IMR-90 (cell line): ENCODE measurements around the gene GTF2A1. TPM values are rescaled to one million over a fixed set of nuclear protein-coding genes. Genes with fewer than 3 reads are reported as not detected.

Experiments used
- ATAC-seq: fragments of 200-7000 bp; cut with Tn5 transposase; 2 replicates; pipeline ENCODE4 v1.9.1; 2020; ENCODE audit warnings: low read depth, mild to moderate bottlenecking, moderate library complexity
- BruUV-seq: library from RNA; stranded (reverse); fragments of 400-500 nt; replicated peaks from 2 replicates; lab custom pipeline; 2021; lab: Mats Ljungman, UMichigan
- CTCF ChIA-PET: fragments of 300-600 bp; formaldehyde crosslinking; extraction: SDS; loops from one replicate; lab custom pipeline; 2021; ENCODE audit warnings: antibody characterized with exemption; lab: Yijun Ruan, JAX
- POLR2A ChIA-PET: fragments of 300-600 bp; sonication (Branson Sonifier 250); formaldehyde crosslinking; loops from one replicate; lab custom pipeline; 2022; ENCODE audit warnings: antibody characterized with exemption; ENCODE audit not compliant: unreplicated experiment; lab: Charles Lee
- DNase-seq: peaks from one replicate; pipeline ENCODE4 v3.0.0; 2013
- H2AFZ ChIP-seq: replicated peaks from 2 replicates; pipeline ENCODE3; 2013; ENCODE audit warnings: low read length, mild to moderate bottlenecking; ENCODE audit not compliant: poor library complexity
- H2AK5ac ChIP-seq: 2 replicates; pipeline ENCODE4 v1.6.1; 2013; ENCODE audit warnings: low read depth, low read length, inconsistent platforms
- H2AK9ac ChIP-seq: replicated peaks from 2 replicates; pipeline ENCODE3; 2013; ENCODE audit warnings: mild to moderate bottlenecking, low read depth, low read length, moderate library complexity; ENCODE audit not compliant: poor library complexity
- H2BK120ac ChIP-seq: 2 replicates; pipeline ENCODE4 v1.6.1; 2013; ENCODE audit warnings: low read depth, low read length, inconsistent platforms
- H2BK15ac ChIP-seq: 3 replicates; pipeline ENCODE4 v1.6.1; 2013; ENCODE audit warnings: low read depth, low read length, inconsistent platforms
- H2BK20ac ChIP-seq: 2 replicates; pipeline ENCODE4 v1.6.1; 2013; ENCODE audit warnings: low read depth, mild to moderate bottlenecking, inconsistent platforms, low read length, moderate library complexity
- H2BK5ac ChIP-seq: 2 replicates; pipeline ENCODE4 v1.6.1; 2013; ENCODE audit warnings: mild to moderate bottlenecking, low read depth, low read length, inconsistent platforms; ENCODE audit not compliant: poor library complexity, severe bottlenecking
- H3K14ac ChIP-seq: replicated peaks from 2 replicates; pipeline ENCODE4 v1.6.1; 2013; ENCODE audit warnings: low read depth, low read length, inconsistent platforms
- H3K18ac ChIP-seq: 2 replicates; pipeline ENCODE4 v1.6.1; 2013; ENCODE audit warnings: low read depth, low read length, control low read depth
- H3K23ac ChIP-seq: 2 replicates; pipeline ENCODE4 v1.6.1; 2013; ENCODE audit warnings: low read depth, low read length, inconsistent platforms
- H3K27ac ChIP-seq: 2 replicates; pipeline ENCODE4 v1.5.1; 2013; ENCODE audit warnings: mild to moderate bottlenecking, control low read depth, low read length; ENCODE audit not compliant: insufficient read depth
- H3K27me3 ChIP-seq: 2 replicates; pipeline ENCODE4 v1.6.1; 2013; ENCODE audit warnings: low read length; ENCODE audit not compliant: control insufficient read depth, insufficient read depth
- H3K36me3 ChIP-seq: 2 replicates; pipeline ENCODE4 v1.6.1; 2013; ENCODE audit warnings: low read length, mixed read lengths; ENCODE audit not compliant: control insufficient read depth, insufficient read depth
- H3K4ac ChIP-seq: 2 replicates; pipeline ENCODE4 v1.6.1; 2013; ENCODE audit warnings: low read depth, low read length, inconsistent platforms
- H3K4me1 ChIP-seq: 2 replicates; pipeline ENCODE4 v1.6.1; 2013; ENCODE audit warnings: low read length, mixed read lengths; ENCODE audit not compliant: control insufficient read depth, insufficient read depth
- H3K4me2 ChIP-seq: 2 replicates; pipeline ENCODE4 v1.6.1; 2013; ENCODE audit warnings: low read depth, mild to moderate bottlenecking, control low read depth, low read length, moderate library complexity
- H3K4me3 ChIP-seq: 2 replicates; pipeline ENCODE4 v1.5.1; 2013; ENCODE audit warnings: low read depth, mild to moderate bottlenecking, control low read depth, low read length, moderate library complexity; ENCODE audit not compliant: insufficient read depth
- H3K56ac ChIP-seq: 2 replicates; pipeline ENCODE4 v1.6.1; 2013; ENCODE audit warnings: low read length, inconsistent platforms; ENCODE audit not compliant: insufficient read depth; ENCODE audit errors: extremely low read depth
- H3K79me1 ChIP-seq, 2 experiments: 2 replicates each; pipeline ENCODE4 v1.6.1; 2013; ENCODE audit warnings: low read length in 2 of 2, inconsistent platforms in 1 of 2, low read depth in 1 of 2
- H3K9ac ChIP-seq: 2 replicates; pipeline ENCODE4 v1.6.1; 2013; ENCODE audit warnings: low read depth, low read length, control low read depth
- H3K9me1 ChIP-seq: 2 replicates; pipeline ENCODE4 v1.6.1; 2013; ENCODE audit warnings: low read length, inconsistent platforms; ENCODE audit not compliant: insufficient read depth
- H3K9me3 ChIP-seq: 2 replicates; pipeline ENCODE4 v1.6.1; 2013; ENCODE audit warnings: low read length; ENCODE audit not compliant: control insufficient read depth, insufficient read depth
- H4K20me1 ChIP-seq: 2 replicates; pipeline ENCODE4 v1.6.1; 2013; ENCODE audit warnings: low read length, inconsistent platforms; ENCODE audit not compliant: insufficient read depth
- H4K5ac ChIP-seq: 2 replicates; pipeline ENCODE4 v1.6.1; 2013; ENCODE audit warnings: mild to moderate bottlenecking, low read depth, low read length, control low read depth
- H4K8ac ChIP-seq, 2 experiments: 2 replicates each; pipeline ENCODE4 v1.6.1; 2013; ENCODE audit warnings: low read depth in 2 of 2, low read length in 2 of 2, control low read depth in 1 of 2, inconsistent platforms in 1 of 2
- H4K91ac ChIP-seq: 2 replicates; pipeline ENCODE4 v1.6.1; 2013; ENCODE audit warnings: low read depth, low read length, inconsistent platforms; ENCODE audit not compliant: insufficient read depth
- CTCF ChIP-seq: conservative IDR thresholded peaks from 2 replicates; pipeline ENCODE4 v1.5.1; 2012; ENCODE audit warnings: mild to moderate bottlenecking, low read depth, low read length, improper control_type of control experiment
- FOS ChIP-seq: fragments of 150-350 bp; IDR thresholded peaks from 2 replicates; pipeline ENCODE4 v1.6.1; 2016; ENCODE audit warnings: low read depth, low read length
- MAFK ChIP-seq: IDR thresholded peaks from 2 replicates; pipeline ENCODE4 v1.6.1; 2012; ENCODE audit warnings: low read depth, low read length, improper control_type of control experiment
- MXI1 ChIP-seq: IDR thresholded peaks from 2 replicates; pipeline ENCODE4 v1.6.1; 2012; ENCODE audit warnings: low read depth, mild to moderate bottlenecking, low read length, moderate library complexity, borderline replicate concordance
- NFE2L2 ChIP-seq: fragments of 150-350 bp; IDR thresholded peaks from 2 replicates; pipeline ENCODE4 v1.6.1; 2016; ENCODE audit warnings: low read depth, mild to moderate bottlenecking, low read length
- RAD21 ChIP-seq: IDR thresholded peaks from 2 replicates; pipeline ENCODE4 v1.6.1; 2012; ENCODE audit warnings: low read length, improper control_type of control experiment
- RCOR1 ChIP-seq: IDR thresholded peaks from 2 replicates; pipeline ENCODE4 v1.6.1; 2012; ENCODE audit warnings: mild to moderate bottlenecking, low read length, improper control_type of control experiment; ENCODE audit not compliant: insufficient replicate concordance
- WGBS, 2 experiments: methylation state at CpG; one replicate each; pipeline versions ENCODE4 v1.1.5 to v1.1.7; 2013; ENCODE audit warnings: missing lambda C conversion rate in 2 of 2; ENCODE audit not compliant: insufficient read length in 1 of 2; ENCODE audit errors: extremely low coverage in 2 of 2; 5-methylcytosine and 5-hydroxymethylcytosine counted together
- dilution Hi-C: fragments of 300-500 bp; cut with HindIII; formaldehyde crosslinking; loops from one replicate; pipeline ENCODE4 v1.14.3; 2018; ENCODE audit warnings: low sequenced_read_pairs; ENCODE audit not compliant: unreplicated experiment
- in situ Hi-C: fragments of 300-500 bp; cut with MboI; formaldehyde crosslinking; loops from 3 replicates; pipeline ENCODE4 v1.14.3; 2019; ENCODE audit warnings: low sequenced_read_pairs, inconsistent platforms, mixed read lengths
- intact Hi-C: fragments of 100-400 bp; cut with micrococcal nuclease; formaldehyde crosslinking; loops from 2 replicates; pipeline ENCODE4 v1.10.0; 2022
- polyA plus RNA-seq, 3 experiments: library from polyadenylated mRNA; depleted of rRNA; stranded (reverse); fragments of >200 nt; gene quantifications; 2 replicates each; pipeline ENCODE4 v1.2.3, GENCODE V29; 2012; ENCODE audit warnings: low replicate concordance in 1 of 3
- total RNA-seq: library from RNA; depleted of rRNA; stranded (reverse); fragments of >200 nt; gene quantifications from 2 replicates; pipeline ENCODE4 v1.2.3, GENCODE V29; 2012

The GTF2A1 gene
- total and polyA plus RNA-seq, 2 of the 4 experiments (the other 2 are of a cell fraction): 16.0 to 60.4 TPM

GRCh38 chr14:81141426-81141825, 79.3 kb downstream of the GTF2A1 start:
- intact Hi-C loops: no loop called here
- Histone ChIP-seq H2AK9ac (no peak overlapping the region), H3K4me1 (no peaks in the 10 kb centered on the region), H2BK5ac (no peak overlapping the region), H3K56ac (no peak overlapping the region), H4K20me1 (no peaks in the 10 kb centered on the region), H3K18ac (no peak overlapping the region), H3K9me1 (no peaks in the 10 kb centered on the region), H4K91ac (no peak overlapping the region), H2BK15ac (no peak overlapping the region), H3K4me3 (no peak overlapping the region), H3K4me2 (no peak overlapping the region), H3K27me3 (no peaks in the 10 kb centered on the region), H3K79me1 (no peaks in the 10 kb centered on the region), H3K36me3 (no peaks in the 10 kb centered on the region), H3K14ac (no peak overlapping the region), H4K8ac (no peak overlapping the region), H3K9me3 (no peaks in the 10 kb centered on the region), H2BK120ac (no peak overlapping the region), H4K5ac (no peak overlapping the region), H2BK20ac (no peak overlapping the region), H3K23ac (no peak overlapping the region), H2AFZ (no peak overlapping the region), H3K4ac (no peak overlapping the region), H2AK5ac (no peak overlapping the region), H3K9ac (no peak overlapping the region), H3K27ac (no peak overlapping the region)
- ChIA-PET POLR2A (no interaction called here), CTCF (no interaction called here)
- in situ Hi-C loops: no loop called here
- TF ChIP-seq MXI1: no peak
- no peak for TF ChIP-seq RCOR1
- TF ChIP-seq CTCF: no peak
- TF ChIP-seq MAFK: no peak
- no peak for TF ChIP-seq FOS
- no peak for TF ChIP-seq NFE2L2
- no peak for TF ChIP-seq RAD21
- no peak for ATAC-seq
- no peak for DNase-seq
- dilution Hi-C loops: no loop called here
- no TSS peak for BruUV-seq
- no CpG with 5 or more reads among the region's 2 CpGs for WGBS, 2 experiments
